ENCODE data around the gene TMEM164. TPM values are rescaled to one million over a fixed set of nuclear protein-coding genes. Genes with fewer than 3 reads are reported as not detected.

The TMEM164 gene
- total and polyA plus RNA-seq, 2 donors (not counting 1 experiment from before 2014, with no cell fraction given), result 5.7 to 10.2 TPM

DNA sequence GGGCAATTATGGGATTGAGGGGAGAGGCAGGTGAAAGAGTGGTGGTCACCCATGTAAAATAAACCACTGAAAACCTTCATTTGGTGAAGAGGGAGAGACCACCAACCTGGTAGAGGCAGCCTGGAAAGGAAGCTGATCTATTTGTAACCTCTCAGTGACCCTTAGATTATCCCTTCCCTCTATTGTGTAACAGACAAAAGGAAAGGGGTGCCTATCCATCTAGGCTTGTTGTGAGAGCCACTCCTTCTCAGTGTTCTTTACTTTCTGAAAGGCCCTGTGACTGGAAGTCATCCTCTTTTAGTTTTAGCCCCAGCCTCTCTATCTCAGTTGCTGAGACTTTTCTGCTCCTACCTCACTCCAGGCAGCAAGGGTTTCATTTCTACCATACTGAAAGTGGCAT lies 142.4 kb downstream of the TMEM164 start:
- H4K20me1 ChIP-seq (ENCODE audit: control insufficient read depth, extremely low read depth, insufficient read depth, low read length), result no peaks in the 10 kb centered on the region
- H3K27ac ChIP-seq (ENCODE audit: insufficient read depth, low read length), result no peak overlapping the region
- no peaks in the 10 kb centered on the region for H3K79me2 ChIP-seq (ENCODE audit: control insufficient read depth, insufficient read depth, low read length)
- peaks cover 3% of the 10 kb centered on the region for H3K4me1 ChIP-seq (ENCODE audit: control insufficient read depth, extremely low read depth, insufficient read depth, low read length)
- no peaks in the 10 kb centered on the region for H3K27me3 ChIP-seq (ENCODE audit: control insufficient read depth, insufficient read depth, low read length)
- no peak overlapping the region for H3K9ac ChIP-seq (ENCODE audit: insufficient read depth, low read length)
- no peak for DNase-seq (ENCODE audit: low read depth in 2 of 2)
- TF ChIP-seq, protein P1, sequence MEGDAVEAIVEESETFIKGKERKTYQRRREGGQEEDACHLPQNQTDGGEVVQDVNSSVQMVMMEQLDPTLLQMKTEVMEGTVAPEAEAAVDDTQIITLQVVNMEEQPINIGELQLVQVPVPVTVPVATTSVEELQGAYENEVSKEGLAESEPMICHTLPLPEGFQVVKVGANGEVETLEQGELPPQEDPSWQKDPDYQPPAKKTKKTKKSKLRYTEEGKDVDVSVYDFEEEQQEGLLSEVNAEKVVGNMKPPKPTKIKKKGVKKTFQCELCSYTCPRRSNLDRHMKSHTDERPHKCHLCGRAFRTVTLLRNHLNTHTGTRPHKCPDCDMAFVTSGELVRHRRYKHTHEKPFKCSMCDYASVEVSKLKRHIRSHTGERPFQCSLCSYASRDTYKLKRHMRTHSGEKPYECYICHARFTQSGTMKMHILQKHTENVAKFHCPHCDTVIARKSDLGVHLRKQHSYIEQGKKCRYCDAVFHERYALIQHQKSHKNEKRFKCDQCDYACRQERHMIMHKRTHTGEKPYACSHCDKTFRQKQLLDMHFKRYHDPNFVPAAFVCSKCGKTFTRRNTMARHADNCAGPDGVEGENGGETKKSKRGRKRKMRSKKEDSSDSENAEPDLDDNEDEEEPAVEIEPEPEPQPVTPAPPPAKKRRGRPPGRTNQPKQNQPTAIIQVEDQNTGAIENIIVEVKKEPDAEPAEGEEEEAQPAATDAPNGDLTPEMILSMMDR (conservative IDR thresholded peaks at IDR 0.05 in 1 of 2, IDR thresholded peaks at IDR 0.05 in 1 of 2; ENCODE audit: low read depth in 1 of 2, low read length in 2 of 2), result no peak
- TF ChIP-seq EZH2 (IDR thresholded peaks at IDR 0.05; ENCODE audit: low read length, missing control alignments), result no peak
- no peak overlapping the region for H3K4me3 ChIP-seq (replicated peaks in 1 of 4; ENCODE audit: control extremely low read depth in 1 of 4, insufficient read depth in 1 of 4, low read depth in 3 of 4, low read length in 4 of 4)
- no peaks in the 10 kb centered on the region for H3K36me3 ChIP-seq (ENCODE audit: control insufficient read depth, insufficient read depth, low read length)
- H2AFZ ChIP-seq (ENCODE audit: low read length), result no peak overlapping the region
- H3K9me3 ChIP-seq (ENCODE audit: control insufficient read depth, insufficient read depth, low read depth, low read length), result no peaks in the 10 kb centered on the region
- no peak overlapping the region for H3K4me2 ChIP-seq (ENCODE audit: extremely low read depth, insufficient read depth, low read length)

DNA sequence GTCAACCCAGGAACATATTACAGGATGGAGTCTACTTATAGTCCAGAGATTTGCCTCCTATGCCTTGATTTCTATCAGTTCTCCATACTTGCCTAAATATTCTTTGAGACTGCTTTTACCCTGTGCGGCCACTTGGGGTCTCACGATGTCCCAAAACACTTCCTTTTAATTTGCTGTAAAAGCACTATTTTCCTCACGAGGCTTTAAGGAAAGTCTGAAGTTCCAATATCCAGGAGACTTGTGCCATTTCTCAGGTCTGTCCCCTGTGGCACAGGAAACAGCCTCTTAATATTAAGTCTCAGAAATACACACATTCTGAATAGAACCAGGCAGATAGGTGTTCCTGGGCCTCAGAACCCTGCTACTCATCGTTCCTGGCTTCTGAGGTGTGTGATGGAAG lies 142.9 kb downstream of the TMEM164 start:
- no peak overlapping the region for H3K9ac ChIP-seq (ENCODE audit: insufficient read depth, low read length)
- TF ChIP-seq, protein P1 (conservative IDR thresholded peaks at IDR 0.05 in 1 of 2, IDR thresholded peaks at IDR 0.05 in 1 of 2; ENCODE audit: low read depth in 1 of 2, low read length in 2 of 2), result peak; percentile 51 to 60
- no peak for TF ChIP-seq EZH2 (IDR thresholded peaks at IDR 0.05; ENCODE audit: low read length, missing control alignments)
- no peak overlapping the region for H3K4me2 ChIP-seq (ENCODE audit: extremely low read depth, insufficient read depth, low read length)
- peak; percentile 14 to 51 for DNase-seq (ENCODE audit: low read depth in 2 of 2)
- H3K27ac ChIP-seq (ENCODE audit: insufficient read depth, low read length), result no peak overlapping the region
- H4K20me1 ChIP-seq (ENCODE audit: control insufficient read depth, extremely low read depth, insufficient read depth, low read length), result no peaks in the 10 kb centered on the region
- H2AFZ ChIP-seq (ENCODE audit: low read length), result no peak overlapping the region
- H3K27me3 ChIP-seq (ENCODE audit: control insufficient read depth, insufficient read depth, low read length), result no peaks in the 10 kb centered on the region
- no peaks in the 10 kb centered on the region for H3K9me3 ChIP-seq (ENCODE audit: control insufficient read depth, insufficient read depth, low read depth, low read length)
- H3K36me3 ChIP-seq (ENCODE audit: control insufficient read depth, insufficient read depth, low read length), result no peaks in the 10 kb centered on the region
- no peaks in the 10 kb centered on the region for H3K79me2 ChIP-seq (ENCODE audit: control insufficient read depth, insufficient read depth, low read length)
- H3K4me1 ChIP-seq (ENCODE audit: control insufficient read depth, extremely low read depth, insufficient read depth, low read length), result peaks cover 3% of the 10 kb centered on the region
- no peak overlapping the region for H3K4me3 ChIP-seq (replicated peaks in 1 of 4; ENCODE audit: control extremely low read depth in 1 of 4, insufficient read depth in 1 of 4, low read depth in 3 of 4, low read length in 4 of 4)

DNA sequence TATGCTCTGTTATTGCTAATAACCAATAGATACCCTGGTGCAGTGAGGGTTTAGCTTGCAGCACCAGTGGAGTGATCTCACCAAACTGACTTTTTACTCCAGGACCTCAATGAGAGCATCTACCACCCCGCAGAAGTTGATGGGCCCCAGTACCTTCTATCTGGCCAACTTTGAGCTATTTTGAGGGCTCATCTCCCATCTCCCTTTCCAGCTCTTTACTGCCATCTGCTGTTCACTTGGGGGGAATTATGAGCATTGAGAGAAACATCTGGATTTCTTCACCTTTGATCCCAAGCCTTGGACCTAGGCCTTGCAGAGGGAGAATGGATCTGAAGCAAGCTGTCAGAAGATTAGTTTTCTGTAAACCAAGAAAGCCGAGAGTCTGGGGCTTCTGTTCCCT lies 143.6 kb downstream of the TMEM164 start:
- H3K9me3 ChIP-seq (ENCODE audit: control insufficient read depth, insufficient read depth, low read depth, low read length), result no peaks in the 10 kb centered on the region
- DNase-seq (ENCODE audit: low read depth in 2 of 2), result peak; percentile 20 to 77
- no peaks in the 10 kb centered on the region for H3K79me2 ChIP-seq (ENCODE audit: control insufficient read depth, insufficient read depth, low read length)
- no peaks in the 10 kb centered on the region for H3K36me3 ChIP-seq (ENCODE audit: control insufficient read depth, insufficient read depth, low read length)
- H3K27me3 ChIP-seq (ENCODE audit: control insufficient read depth, insufficient read depth, low read length), result no peaks in the 10 kb centered on the region
- H2AFZ ChIP-seq (ENCODE audit: low read length), result no peak overlapping the region
- H3K4me3 ChIP-seq (replicated peaks in 1 of 4; ENCODE audit: control extremely low read depth in 1 of 4, insufficient read depth in 1 of 4, low read depth in 3 of 4, low read length in 4 of 4), result no peak overlapping the region
- no peak overlapping the region for H3K9ac ChIP-seq (ENCODE audit: insufficient read depth, low read length)
- peaks cover 3% of the 10 kb centered on the region for H3K4me1 ChIP-seq (ENCODE audit: control insufficient read depth, extremely low read depth, insufficient read depth, low read length)
- no peak for TF ChIP-seq EZH2 (IDR thresholded peaks at IDR 0.05; ENCODE audit: low read length, missing control alignments)
- TF ChIP-seq, protein P1 (conservative IDR thresholded peaks at IDR 0.05 in 1 of 2, IDR thresholded peaks at IDR 0.05 in 1 of 2; ENCODE audit: low read depth in 1 of 2, low read length in 2 of 2), result peak; percentile 65 to 71
- no peaks in the 10 kb centered on the region for H4K20me1 ChIP-seq (ENCODE audit: control insufficient read depth, extremely low read depth, insufficient read depth, low read length)
- no peak overlapping the region for H3K4me2 ChIP-seq (ENCODE audit: extremely low read depth, insufficient read depth, low read length)
- no peak overlapping the region for H3K27ac ChIP-seq (ENCODE audit: insufficient read depth, low read length)
